Bronchial smooth muscle cell (primary cell): ENCODE results near the gene TMEM178A. TPM values are rescaled to one million over a fixed set of nuclear protein-coding genes. Genes with fewer than 3 reads are reported as not detected.

Source experiments
- total RNA-seq: library from RNA; depleted of rRNA; stranded (reverse); fragments of >200 nt; gene quantifications from 2 replicates; pipeline ENCODE4 v1.2.1, GENCODE V29; 2014

TMEM178A gene
- total RNA-seq = 0.69 and 2.7 TPM in 2 replicates

DNA sequence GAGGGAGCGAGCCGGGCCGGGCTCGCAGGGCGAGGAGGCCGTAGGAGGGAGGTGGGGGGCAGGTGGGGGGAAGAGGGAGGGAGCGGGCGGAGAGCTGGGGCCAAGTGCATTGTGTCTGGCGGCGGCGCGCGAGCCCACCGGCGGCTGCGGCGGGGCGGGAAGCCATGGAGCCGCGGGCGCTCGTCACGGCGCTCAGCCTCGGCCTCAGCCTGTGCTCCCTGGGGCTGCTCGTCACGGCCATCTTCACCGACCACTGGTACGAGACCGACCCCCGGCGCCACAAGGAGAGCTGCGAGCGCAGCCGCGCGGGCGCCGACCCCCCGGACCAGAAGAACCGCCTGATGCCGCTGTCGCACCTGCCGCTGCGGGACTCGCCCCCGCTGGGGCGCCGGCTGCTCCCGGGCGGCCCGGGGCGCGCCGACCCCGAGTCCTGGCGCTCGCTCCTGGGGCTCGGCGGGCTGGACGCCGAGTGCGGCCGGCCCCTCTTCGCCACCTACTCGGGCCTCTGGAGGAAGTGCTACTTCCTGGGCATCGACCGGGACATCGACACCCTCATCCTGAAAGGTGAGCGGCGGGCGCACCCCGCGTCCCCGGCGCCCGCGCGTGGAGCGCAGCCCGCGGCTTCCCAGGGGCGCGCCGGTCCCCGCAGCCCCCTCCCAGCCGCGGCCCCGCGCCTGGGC is at the start of gene TMEM178A:
TMEM178A (plus strand) TSS at position 107 of the 680 bp plus-strand sequence; CDS start at position 165, 58 bp downstream.

Other genes starting within 250 kb of the TMEM178A start
- gene MAP4K3, start 228.6 kb upstream of the TMEM178A start, total RNA-seq = 33.1 and 45.7 TPM in 2 replicates
- gene THUMPD2, start 113.3 kb downstream of the TMEM178A start, total RNA-seq = 4.0 and 7.1 TPM in 2 replicates